PFSK-1 (cell line): ENCODE data around the gene AKAP6.

ENCODE experiments used
- FOXP2 ChIP-seq: optimal IDR thresholded peaks from 2 replicates; pipeline ENCODE3; 2011; ENCODE audit warnings: borderline replicate concordance, control low read depth, inconsistent platforms; ENCODE audit not compliant: insufficient read depth; ENCODE audit errors: extremely low read length, extremely low read depth
- POLR2AphosphoS5 ChIP-seq: IDR thresholded peaks from 2 replicates; pipeline ENCODE4 v1.6.1; 2012; ENCODE audit warnings: low read depth, mild to moderate bottlenecking, control low read depth, low read length, moderate library complexity
- SIN3A ChIP-seq: IDR thresholded peaks from 2 replicates; pipeline ENCODE4 v1.6.1; 2012; ENCODE audit warnings: mild to moderate bottlenecking, low read length, moderate library complexity, borderline replicate concordance; ENCODE audit not compliant: insufficient read depth
- TAF1 ChIP-seq: IDR thresholded peaks from 2 replicates; pipeline ENCODE4 v1.6.1; 2012; ENCODE audit warnings: low read length, control low read depth, borderline replicate concordance; ENCODE audit not compliant: insufficient read depth
- TF ChIP-seq, protein P1 (sequence below), 2 experiments: IDR thresholded peaks; 2 replicates each; pipeline versions ENCODE4 v1.6.1 to v1.8.0; 2011 to 2012; ENCODE audit warnings: low read depth in 2 of 2, low read length in 2 of 2, control low read depth in 1 of 2, inconsistent platforms in 1 of 2, mild to moderate bottlenecking in 1 of 2, moderate library complexity in 1 of 2; ENCODE audit not compliant: insufficient read depth in 1 of 2

The AKAP6 gene

DNA sequence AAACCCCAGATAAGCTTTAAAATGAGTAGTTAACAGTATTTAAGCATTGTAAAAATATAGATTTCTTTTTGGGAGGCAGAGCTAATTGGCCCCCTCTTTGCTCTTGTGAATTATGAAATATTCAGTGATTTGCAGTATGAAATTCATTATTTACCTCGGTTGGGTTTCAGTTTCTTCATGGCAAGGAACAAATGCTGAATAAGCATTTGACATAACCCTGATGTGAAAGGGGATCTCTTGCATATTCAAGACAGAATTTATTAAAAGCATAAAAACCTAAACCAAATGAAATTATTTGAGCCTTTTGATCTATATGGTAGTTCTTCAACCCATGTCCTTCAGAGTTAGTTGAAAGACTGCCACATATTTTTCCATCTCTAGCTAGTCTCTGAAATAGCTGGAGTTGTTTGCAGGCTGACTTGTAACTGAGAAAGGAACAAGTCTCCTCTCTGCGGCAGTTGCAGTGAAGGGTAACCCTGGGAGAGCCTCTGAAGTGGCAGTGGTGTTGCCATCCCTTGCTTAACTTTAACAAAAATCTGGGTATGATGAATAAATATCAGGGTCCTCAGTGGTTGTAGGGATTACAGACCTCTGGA lies 690 bp downstream of the AKAP6 start:
- TF ChIP-seq, protein P1, sequence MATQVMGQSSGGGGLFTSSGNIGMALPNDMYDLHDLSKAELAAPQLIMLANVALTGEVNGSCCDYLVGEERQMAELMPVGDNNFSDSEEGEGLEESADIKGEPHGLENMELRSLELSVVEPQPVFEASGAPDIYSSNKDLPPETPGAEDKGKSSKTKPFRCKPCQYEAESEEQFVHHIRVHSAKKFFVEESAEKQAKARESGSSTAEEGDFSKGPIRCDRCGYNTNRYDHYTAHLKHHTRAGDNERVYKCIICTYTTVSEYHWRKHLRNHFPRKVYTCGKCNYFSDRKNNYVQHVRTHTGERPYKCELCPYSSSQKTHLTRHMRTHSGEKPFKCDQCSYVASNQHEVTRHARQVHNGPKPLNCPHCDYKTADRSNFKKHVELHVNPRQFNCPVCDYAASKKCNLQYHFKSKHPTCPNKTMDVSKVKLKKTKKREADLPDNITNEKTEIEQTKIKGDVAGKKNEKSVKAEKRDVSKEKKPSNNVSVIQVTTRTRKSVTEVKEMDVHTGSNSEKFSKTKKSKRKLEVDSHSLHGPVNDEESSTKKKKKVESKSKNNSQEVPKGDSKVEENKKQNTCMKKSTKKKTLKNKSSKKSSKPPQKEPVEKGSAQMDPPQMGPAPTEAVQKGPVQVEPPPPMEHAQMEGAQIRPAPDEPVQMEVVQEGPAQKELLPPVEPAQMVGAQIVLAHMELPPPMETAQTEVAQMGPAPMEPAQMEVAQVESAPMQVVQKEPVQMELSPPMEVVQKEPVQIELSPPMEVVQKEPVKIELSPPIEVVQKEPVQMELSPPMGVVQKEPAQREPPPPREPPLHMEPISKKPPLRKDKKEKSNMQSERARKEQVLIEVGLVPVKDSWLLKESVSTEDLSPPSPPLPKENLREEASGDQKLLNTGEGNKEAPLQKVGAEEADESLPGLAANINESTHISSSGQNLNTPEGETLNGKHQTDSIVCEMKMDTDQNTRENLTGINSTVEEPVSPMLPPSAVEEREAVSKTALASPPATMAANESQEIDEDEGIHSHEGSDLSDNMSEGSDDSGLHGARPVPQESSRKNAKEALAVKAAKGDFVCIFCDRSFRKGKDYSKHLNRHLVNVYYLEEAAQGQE (IDR thresholded peaks at IDR 0.05; ENCODE audit: insufficient read depth in 1 of 2, low read depth in 2 of 2, low read length in 2 of 2): no peak
- TF ChIP-seq POLR2AphosphoS5 (no peak), FOXP2 (no peak), SIN3A (no peak), TAF1 (no peak)

DNA sequence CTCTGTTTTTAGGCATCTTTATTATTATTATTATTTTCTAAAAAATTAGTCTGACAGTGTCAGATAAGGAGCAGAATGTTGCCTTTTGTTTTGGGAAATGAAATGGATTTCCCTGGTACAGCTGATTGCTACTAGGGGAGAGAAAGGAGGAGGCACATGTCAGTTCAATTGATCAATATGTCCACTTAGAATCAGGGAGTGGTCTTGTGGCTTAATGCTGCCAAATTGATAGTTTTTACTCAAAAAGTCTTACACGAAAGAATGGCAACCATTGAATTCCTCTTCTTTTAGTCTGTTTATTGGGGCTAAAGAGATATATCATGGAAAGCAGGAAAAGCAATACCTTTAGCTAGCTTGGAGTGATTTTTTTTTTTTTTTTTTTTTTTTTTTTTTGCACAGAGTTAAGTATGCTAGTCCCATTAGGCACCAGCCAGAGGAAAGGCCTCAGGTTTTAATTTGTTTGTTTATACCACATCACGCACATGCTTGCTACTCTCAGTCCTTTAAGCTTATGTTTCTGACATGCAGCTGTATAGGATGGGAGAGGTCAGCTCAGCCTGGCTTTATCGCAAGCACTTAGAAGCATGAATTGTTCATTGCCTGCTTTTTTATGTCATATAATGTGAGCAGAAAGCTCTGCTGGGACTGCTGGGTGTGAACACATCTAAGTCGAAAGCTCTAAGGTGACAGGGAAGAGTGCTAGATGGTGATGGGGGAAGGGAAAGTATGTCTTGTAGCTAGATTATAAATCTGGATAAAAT lies 1.4 kb downstream of the AKAP6 start:
- TF ChIP-seq, protein P1 (IDR thresholded peaks at IDR 0.05; ENCODE audit: insufficient read depth in 1 of 2, low read depth in 2 of 2, low read length in 2 of 2): no peak
- TF ChIP-seq POLR2AphosphoS5: no peak
- no peak for TF ChIP-seq TAF1
- TF ChIP-seq FOXP2: no peak
- TF ChIP-seq SIN3A: no peak

DNA sequence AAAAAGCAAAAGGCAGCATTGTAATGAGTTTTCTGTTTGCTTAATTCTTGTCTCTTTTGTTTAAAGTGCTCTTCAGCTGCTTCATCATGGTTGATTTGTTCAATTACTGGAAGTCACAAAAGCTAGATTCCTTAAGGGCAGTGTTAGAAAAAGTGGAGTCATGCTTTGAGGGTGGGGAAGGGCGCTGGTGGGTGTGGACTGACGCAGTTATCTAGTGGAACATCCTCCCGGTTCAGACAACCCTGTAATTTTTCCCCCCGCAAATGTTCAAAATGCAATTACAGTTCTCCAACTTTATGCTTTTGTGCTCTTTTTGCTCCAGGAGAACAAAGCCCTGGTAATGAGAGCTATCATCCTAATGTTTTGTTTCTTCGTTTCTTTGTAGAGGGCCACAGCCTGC lies 2.1 kb downstream of the AKAP6 start:
- TF ChIP-seq SIN3A: no peak
- TF ChIP-seq POLR2AphosphoS5: no peak
- no peak for TF ChIP-seq TAF1
- TF ChIP-seq, protein P1 (IDR thresholded peaks at IDR 0.05; ENCODE audit: insufficient read depth in 1 of 2, low read depth in 2 of 2, low read length in 2 of 2): no peak
- no peak for TF ChIP-seq FOXP2

GRCh38 chr14:32332415-32333316 lies 3.6 kb downstream of the AKAP6 start:
- TF ChIP-seq SIN3A (no peak), TAF1 (no peak), FOXP2 (no peak), POLR2AphosphoS5 (no peak)
- TF ChIP-seq, protein P1 (IDR thresholded peaks at IDR 0.05; ENCODE audit: insufficient read depth in 1 of 2, low read depth in 2 of 2, low read length in 2 of 2): no peak
